Thoracic aorta (tissue), 2 donors: ENCODE measurements around the gene KIF6. TPM values are rescaled to one million over a fixed set of nuclear protein-coding genes. Genes with fewer than 3 reads are reported as not detected.

ENCODE experiments used
- ATAC-seq: fragments of 150-250 bp; one replicate; pipeline ENCODE4 v1.8.0; 2017; ENCODE audit warnings: low read depth; ENCODE audit not compliant: insufficient number of reproducible peaks, low FRiP score
- DNase-seq: peaks from one replicate; pipeline ENCODE4 v3.0.0-alpha.2; 2020; ENCODE audit warnings: low spot score
- H3K27ac ChIP-seq, 2 donors: fragments of 200-600 bp; sonication (generic); 1 replicate in 1 of 2; 2 replicates in 1 of 2; pipeline ENCODE4 v1.5.1; 2016; ENCODE audit warnings: mild to moderate bottlenecking in 2 of 2, moderate library complexity in 2 of 2
- H3K27me3 ChIP-seq: fragments of 200-600 bp; sonication (generic); replicated peaks from 2 replicates; pipeline ENCODE4 v1.6.0; 2016; ENCODE audit warnings: mild to moderate bottlenecking; ENCODE audit not compliant: insufficient read depth
- H3K36me3 ChIP-seq: fragments of 200-600 bp; sonication (generic); one replicate; pipeline ENCODE4 v1.5.1; 2016
- H3K4me1 ChIP-seq, 2 donors: fragments of 200-600 bp; sonication (generic); 1 replicate in 1 of 2; 2 replicates in 1 of 2; pipeline versions ENCODE4 v1.5.1 to v1.6.0; 2016; ENCODE audit warnings: low read depth in 2 of 2, mild to moderate bottlenecking in 1 of 2; ENCODE audit not compliant: control insufficient read depth in 1 of 2
- H3K4me3 ChIP-seq: fragments of 200-600 bp; sonication (generic); 2 replicates; pipeline ENCODE4 v1.5.1; 2016; ENCODE audit warnings: mild to moderate bottlenecking
- H3K9me3 ChIP-seq: fragments of 200-600 bp; sonication (generic); 2 replicates; pipeline ENCODE4 v1.5.1; 2016
- total RNA-seq, 2 donors: library from RNA; depleted of rRNA; stranded (reverse); fragments of >200 nt; gene quantifications; one replicate each; pipeline versions ENCODE4 v1.1.0 to v1.2.3, GENCODE V29; 2016
- TF ChIP-seq, protein P1 (sequence below): fragments of 200-600 bp; sonication (generic); IDR thresholded peaks from one replicate; pipeline ENCODE4 v1.5.1; 2019; ENCODE audit warnings: antibody characterized with exemption

KIF6 gene
- total RNA-seq, 2 donors from 2014 or later, result not detected

DNA sequence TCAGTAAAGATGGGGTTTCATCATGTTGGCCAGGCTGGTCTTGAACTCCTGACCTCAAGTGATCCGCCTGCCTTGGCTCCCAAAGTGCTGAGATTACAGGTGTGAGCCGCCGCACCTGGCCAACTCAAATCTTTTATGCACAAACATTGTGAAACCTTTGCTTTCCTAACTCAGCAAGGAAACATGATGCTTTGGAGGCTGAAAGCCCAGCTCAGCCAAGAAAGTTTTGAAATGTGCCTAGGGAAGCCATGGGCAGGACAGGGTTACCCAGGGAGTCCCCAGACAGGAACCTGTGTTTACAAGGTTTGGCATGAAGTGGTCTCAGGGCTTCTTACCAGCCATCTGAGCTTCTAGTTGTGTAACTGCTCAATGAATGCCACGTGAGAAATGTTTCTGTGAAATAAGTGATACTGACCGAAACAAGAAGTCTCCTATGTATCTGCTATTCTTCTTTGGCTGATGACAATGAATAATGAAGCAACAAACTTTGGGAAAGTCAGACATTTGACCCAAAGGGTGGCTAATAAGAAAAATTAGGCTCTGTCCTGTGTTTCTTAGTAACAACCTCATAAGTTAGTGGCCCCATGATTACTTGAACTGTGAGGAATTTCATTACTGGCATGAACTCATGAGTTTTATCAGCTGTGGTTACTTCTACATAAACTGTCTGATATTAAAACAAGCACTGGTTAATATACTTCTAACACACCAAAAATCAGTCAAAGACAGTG is 163.5 kb downstream of the KIF6 start:
- Histone ChIP-seq H3K36me3 (no peaks in the 10 kb centered on the region), H3K27ac (no peak overlapping the region), H3K27me3 (no peaks in the 10 kb centered on the region), H3K9me3 (no peaks in the 10 kb centered on the region), H3K4me1 (peaks cover 12 to 15% of the 10 kb centered on the region in 2 donors), H3K4me3 (no peak overlapping the region)
- DNase-seq (no peak), ATAC-seq (no peak)
- TF ChIP-seq, protein P1, sequence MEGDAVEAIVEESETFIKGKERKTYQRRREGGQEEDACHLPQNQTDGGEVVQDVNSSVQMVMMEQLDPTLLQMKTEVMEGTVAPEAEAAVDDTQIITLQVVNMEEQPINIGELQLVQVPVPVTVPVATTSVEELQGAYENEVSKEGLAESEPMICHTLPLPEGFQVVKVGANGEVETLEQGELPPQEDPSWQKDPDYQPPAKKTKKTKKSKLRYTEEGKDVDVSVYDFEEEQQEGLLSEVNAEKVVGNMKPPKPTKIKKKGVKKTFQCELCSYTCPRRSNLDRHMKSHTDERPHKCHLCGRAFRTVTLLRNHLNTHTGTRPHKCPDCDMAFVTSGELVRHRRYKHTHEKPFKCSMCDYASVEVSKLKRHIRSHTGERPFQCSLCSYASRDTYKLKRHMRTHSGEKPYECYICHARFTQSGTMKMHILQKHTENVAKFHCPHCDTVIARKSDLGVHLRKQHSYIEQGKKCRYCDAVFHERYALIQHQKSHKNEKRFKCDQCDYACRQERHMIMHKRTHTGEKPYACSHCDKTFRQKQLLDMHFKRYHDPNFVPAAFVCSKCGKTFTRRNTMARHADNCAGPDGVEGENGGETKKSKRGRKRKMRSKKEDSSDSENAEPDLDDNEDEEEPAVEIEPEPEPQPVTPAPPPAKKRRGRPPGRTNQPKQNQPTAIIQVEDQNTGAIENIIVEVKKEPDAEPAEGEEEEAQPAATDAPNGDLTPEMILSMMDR, result no peak

DNA sequence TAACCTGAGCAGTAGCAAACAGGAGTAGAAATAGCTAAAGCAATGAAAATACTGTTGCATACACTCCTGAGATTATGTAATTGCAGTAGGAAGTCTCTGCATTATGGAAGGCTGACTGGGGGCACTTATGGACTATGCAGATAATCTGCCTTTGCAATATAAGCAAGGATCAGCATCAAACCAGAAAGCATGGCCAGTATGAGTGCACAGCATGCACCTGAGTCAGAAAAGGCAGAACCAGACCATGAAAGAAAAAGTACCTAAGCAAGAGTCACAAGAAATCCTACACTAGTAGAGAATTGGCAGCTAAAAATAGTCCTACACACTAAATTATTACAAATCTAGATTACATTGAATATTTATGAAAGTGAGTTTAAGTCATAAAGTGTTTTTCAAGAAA is 164.3 kb downstream of the KIF6 start:
- H3K4me1 ChIP-seq, result peaks cover 6 to 7% of the 10 kb centered on the region in 2 donors
- ATAC-seq, result no peak

DNA sequence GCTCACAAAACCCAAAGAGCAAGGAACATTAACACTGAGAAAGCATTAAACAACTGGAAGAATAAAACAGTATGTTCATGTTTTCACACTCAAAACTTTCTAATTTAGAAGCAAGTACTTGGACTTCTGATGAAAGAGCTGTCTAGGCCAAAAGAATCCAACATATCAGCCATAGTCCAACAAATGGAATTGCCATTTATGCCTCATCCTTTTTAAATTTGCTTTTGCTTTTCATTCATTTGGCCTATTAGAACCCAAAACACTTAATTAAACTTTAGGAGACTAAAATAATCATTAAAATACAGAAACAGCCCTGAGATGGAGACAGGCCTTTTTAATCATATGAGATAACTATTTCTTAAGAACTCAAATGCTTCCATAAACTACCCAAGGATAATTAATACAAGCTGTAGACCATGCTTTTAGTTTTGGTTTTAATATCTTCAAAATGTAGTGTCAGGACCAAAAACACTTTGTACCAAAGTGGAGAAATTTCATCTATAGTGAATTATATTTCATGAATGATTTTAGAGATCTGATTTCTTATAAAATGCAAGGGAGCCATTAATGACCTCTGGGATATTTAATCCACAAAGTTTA is 166.5 kb downstream of the KIF6 start:
- no peak overlapping the region for H3K27ac ChIP-seq
- ATAC-seq (no peak), DNase-seq (no peak)
- H3K9me3 ChIP-seq, result no peaks in the 10 kb centered on the region
- peaks cover 4 to 16% of the 10 kb centered on the region in 2 donors for H3K4me1 ChIP-seq
- H3K27me3 ChIP-seq, result no peaks in the 10 kb centered on the region
- no peak overlapping the region for H3K4me3 ChIP-seq
- H3K36me3 ChIP-seq, result no peaks in the 10 kb centered on the region
- TF ChIP-seq, protein P1, result no peak

More for the DNA sequence above, 164.3 kb downstream of the KIF6 start:
- no peaks in the 10 kb centered on the region for H3K9me3 ChIP-seq
- no peak overlapping the region for H3K4me3 ChIP-seq
- no peaks in the 10 kb centered on the region for H3K27me3 ChIP-seq
- no peak for DNase-seq
- H3K36me3 ChIP-seq, result no peaks in the 10 kb centered on the region
- TF ChIP-seq, protein P1, result no peak
- H3K27ac ChIP-seq, result no peak overlapping the region

DNA sequence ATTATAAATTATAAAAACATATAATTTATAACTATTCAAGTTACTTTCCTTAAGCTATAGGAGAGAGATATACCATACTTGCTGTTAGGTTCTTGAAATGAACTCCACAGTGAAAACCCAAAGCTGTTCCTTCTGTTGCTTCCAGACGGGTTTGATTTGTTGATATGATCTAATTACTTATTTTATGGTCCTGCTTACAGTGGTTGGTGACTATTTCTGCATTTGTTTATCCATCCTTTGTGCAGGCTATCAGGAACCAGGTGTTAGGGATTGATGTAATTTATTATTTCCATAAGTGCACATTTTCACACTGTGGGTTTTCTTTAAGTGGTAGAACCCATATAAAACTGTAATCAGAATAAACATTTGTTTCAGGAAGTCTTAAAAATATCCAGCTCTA is 167.1 kb downstream of the KIF6 start:
- TF ChIP-seq, protein P1, result no peak
- H3K27me3 ChIP-seq, result no peaks in the 10 kb centered on the region
- H3K4me1 ChIP-seq, result peaks cover 4 to 22% of the 10 kb centered on the region in 2 donors
- no peak overlapping the region for H3K27ac ChIP-seq
- ATAC-seq, result no peak
- DNase-seq, result no peak
- H3K36me3 ChIP-seq, result no peaks in the 10 kb centered on the region
- H3K9me3 ChIP-seq, result no peaks in the 10 kb centered on the region
- no peak overlapping the region for H3K4me3 ChIP-seq

DNA sequence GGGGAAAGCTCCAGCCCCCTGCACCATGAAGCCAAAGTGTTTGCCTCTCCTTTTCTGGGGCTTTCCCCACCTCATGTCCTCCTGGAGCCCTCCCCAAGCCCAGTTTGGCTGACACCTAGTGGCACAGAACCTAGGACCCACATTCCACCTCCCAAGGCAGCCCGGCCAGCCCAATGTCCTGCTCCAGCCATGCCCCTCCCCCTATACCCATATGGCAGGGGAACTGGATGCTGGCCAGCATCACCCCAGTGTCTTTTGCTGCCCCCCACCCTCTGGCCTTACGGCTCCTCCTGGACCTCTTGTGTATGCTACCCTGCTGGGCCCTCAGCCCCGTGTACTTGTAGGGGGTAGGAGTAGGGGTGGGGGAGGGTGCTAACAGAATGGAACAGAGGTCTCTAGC is 170.1 kb downstream of the KIF6 start:
- Histone ChIP-seq H3K4me3 (no peak overlapping the region), H3K9me3 (no peaks in the 10 kb centered on the region), H3K27me3 (no peaks in the 10 kb centered on the region), H3K36me3 (no peaks in the 10 kb centered on the region), H3K27ac (no peak overlapping the region), H3K4me1 (peaks cover 4 to 33% of the 10 kb centered on the region in 2 donors)
- DNase-seq (no peak), ATAC-seq (no peak)
- TF ChIP-seq, protein P1, result no peak
